ENCODE data around the gene MAPK8IP3.

DNA sequence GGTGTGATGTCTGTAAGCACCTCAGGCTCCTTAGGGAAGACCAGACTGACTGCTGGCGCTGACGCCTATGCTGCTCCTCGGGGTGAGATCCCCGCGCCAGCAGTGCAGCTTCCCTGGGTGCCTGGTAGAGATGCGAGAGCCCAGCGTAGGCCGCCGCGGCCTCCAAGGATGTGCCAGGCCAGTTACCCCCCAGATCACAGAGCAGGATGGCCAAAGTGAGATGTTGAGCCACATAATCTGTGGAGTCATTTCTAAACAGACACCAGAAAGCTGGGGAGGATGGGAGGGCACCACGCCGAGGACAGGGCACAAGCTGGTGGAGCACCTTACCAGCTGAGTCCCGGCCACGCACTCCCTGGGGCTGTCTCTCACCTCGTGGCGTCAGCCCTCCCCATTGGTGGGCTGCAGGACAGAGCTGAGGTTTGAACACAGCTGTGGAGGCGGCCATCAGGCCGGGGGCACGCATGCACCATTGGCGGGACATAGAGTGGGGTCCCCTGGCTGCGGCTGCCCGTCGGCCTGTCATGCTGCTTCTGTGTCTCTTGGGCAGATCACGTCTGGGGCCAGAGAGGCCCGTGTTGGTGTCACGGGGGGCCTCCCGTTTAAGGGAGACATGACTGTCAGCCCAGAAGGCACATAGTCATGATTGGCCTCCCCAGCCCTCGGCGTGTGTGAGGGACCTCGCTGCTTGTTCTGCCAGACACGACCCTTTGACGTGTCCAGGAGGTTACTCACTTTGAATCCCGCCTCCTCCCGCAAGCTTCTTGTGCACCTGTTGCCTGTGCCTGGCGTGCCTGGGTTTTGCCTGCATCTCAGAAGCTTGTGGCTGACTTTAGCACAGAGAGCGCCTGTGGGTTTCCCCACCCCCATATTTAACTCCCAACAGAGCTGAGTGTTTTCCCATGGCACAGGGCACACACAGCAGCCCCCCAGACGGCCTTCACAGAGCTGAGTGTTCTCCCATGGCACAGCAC is 21.9 kb downstream of the MAPK8IP3 start:
- TF ChIP-seq, protein P1, sequence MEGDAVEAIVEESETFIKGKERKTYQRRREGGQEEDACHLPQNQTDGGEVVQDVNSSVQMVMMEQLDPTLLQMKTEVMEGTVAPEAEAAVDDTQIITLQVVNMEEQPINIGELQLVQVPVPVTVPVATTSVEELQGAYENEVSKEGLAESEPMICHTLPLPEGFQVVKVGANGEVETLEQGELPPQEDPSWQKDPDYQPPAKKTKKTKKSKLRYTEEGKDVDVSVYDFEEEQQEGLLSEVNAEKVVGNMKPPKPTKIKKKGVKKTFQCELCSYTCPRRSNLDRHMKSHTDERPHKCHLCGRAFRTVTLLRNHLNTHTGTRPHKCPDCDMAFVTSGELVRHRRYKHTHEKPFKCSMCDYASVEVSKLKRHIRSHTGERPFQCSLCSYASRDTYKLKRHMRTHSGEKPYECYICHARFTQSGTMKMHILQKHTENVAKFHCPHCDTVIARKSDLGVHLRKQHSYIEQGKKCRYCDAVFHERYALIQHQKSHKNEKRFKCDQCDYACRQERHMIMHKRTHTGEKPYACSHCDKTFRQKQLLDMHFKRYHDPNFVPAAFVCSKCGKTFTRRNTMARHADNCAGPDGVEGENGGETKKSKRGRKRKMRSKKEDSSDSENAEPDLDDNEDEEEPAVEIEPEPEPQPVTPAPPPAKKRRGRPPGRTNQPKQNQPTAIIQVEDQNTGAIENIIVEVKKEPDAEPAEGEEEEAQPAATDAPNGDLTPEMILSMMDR (IDR thresholded peaks at IDR 0.05) = no peak
- no peak for TF ChIP-seq NFYB (CRISPR knock-in tag; conservative IDR thresholded peaks at IDR 0.05; ENCODE audit: low read depth)
- no peak for TF ChIP-seq JAZF1 (CRISPR knock-in tag; IDR thresholded peaks at IDR 0.05)
- no peak for TF ChIP-seq HMGXB4 (CRISPR knock-in tag; IDR thresholded peaks at IDR 0.05)
- TF ChIP-seq ELF4 (CRISPR knock-in tag; IDR thresholded peaks at IDR 0.05; ENCODE audit: low read depth) = no peak
- no peak for TF ChIP-seq FOXP1 (CRISPR knock-in tag; IDR thresholded peaks at IDR 0.05; ENCODE audit: borderline replicate concordance)
